Liver (tissue), 9 donors: Measurements from ENCODE around the gene BAZ2B. TPM values are rescaled to one million over a fixed set of nuclear protein-coding genes. Genes with fewer than 3 reads are reported as not detected.
A peak's percentile ranks its signal among the peaks of the same experiment; 100 is the strongest.

Experiments
- DNase-seq: peaks from one replicate; pipeline ENCODE4 v3.0.0-alpha.2; 2017; ENCODE audit warnings: low spot score
- H3K27ac ChIP-seq, 2 donors: one replicate each; pipeline ENCODE4 v1.7.0; 2013; ENCODE audit warnings: inconsistent platforms in 2 of 2, low read length in 2 of 2, control low read depth in 1 of 2, low read depth in 1 of 2, mild to moderate bottlenecking in 1 of 2
- H3K27me3 ChIP-seq, 4 donors: one replicate each; pipeline versions ENCODE4 v1.6.1 to v1.7.0; 2013; ENCODE audit warnings: low read length in 3 of 4, inconsistent platforms in 1 of 4, mild to moderate bottlenecking in 1 of 4, moderate library complexity in 1 of 4; ENCODE audit not compliant: control insufficient read depth in 4 of 4, insufficient read depth in 4 of 4
- H3K36me3 ChIP-seq, 4 donors: one replicate each; pipeline versions ENCODE4 v1.6.1 to v1.7.0; 2013; ENCODE audit warnings: low read length in 3 of 4, mild to moderate bottlenecking in 3 of 4, low read depth in 1 of 4, moderate library complexity in 1 of 4; ENCODE audit not compliant: control insufficient read depth in 4 of 4, insufficient read depth in 3 of 4
- H3K4me1 ChIP-seq, 4 donors: one replicate each; pipeline versions ENCODE4 v1.6.1 to v1.7.0; 2013; ENCODE audit warnings: low read length in 3 of 4, mild to moderate bottlenecking in 3 of 4, moderate library complexity in 1 of 4; ENCODE audit not compliant: control insufficient read depth in 4 of 4, insufficient read depth in 4 of 4
- H3K4me3 ChIP-seq, 3 donors: one replicate each; pipeline versions ENCODE4 v1.6.1 to v1.7.0; 2013; ENCODE audit warnings: low read length in 3 of 3, control low read depth in 1 of 3, low read depth in 1 of 3, mild to moderate bottlenecking in 1 of 3
- H3K9ac ChIP-seq, 2 donors: one replicate each; pipeline ENCODE4 v1.7.0; 2013; ENCODE audit warnings: low read length in 2 of 2, mild to moderate bottlenecking in 2 of 2, moderate library complexity in 2 of 2, control low read depth in 1 of 2, low read depth in 1 of 2
- H3K9me3 ChIP-seq, 4 donors: one replicate each; pipeline versions ENCODE4 v1.6.1 to v1.7.0; 2013; ENCODE audit warnings: low read length in 3 of 4; ENCODE audit not compliant: control insufficient read depth in 4 of 4
- ATF3 ChIP-seq: IDR thresholded peaks from 2 replicates; pipeline ENCODE4 v1.6.1; 2016; ENCODE audit warnings: antibody characterized with exemption
- FOXA2 ChIP-seq: IDR thresholded peaks from 2 replicates; pipeline ENCODE4 v1.6.1; 2016; ENCODE audit warnings: antibody characterized with exemption
- JUND ChIP-seq, 2 donors: IDR thresholded peaks; 2 replicates each; pipeline ENCODE4 v1.6.1; 2016; ENCODE audit warnings: antibody characterized with exemption in 2 of 2
- RXRA ChIP-seq, 2 donors: IDR thresholded peaks; 2 replicates each; pipeline ENCODE4 v1.6.1; 2017 to 2018; ENCODE audit warnings: antibody characterized with exemption in 2 of 2, mild to moderate bottlenecking in 1 of 2
- YY1 ChIP-seq: IDR thresholded peaks from 2 replicates; pipeline ENCODE4 v1.6.1; 2016; ENCODE audit warnings: antibody characterized with exemption, mild to moderate bottlenecking
- ZBTB33 ChIP-seq: IDR thresholded peaks from 2 replicates; pipeline ENCODE4 v1.6.1; 2016; ENCODE audit warnings: antibody characterized with exemption
- WGBS: extraction: QIAGEN DNeasy Blood & Tissue Kit; methylation state at CpG from one replicate; pipeline ENCODE4 v1.1.7; 2013; 5-methylcytosine and 5-hydroxymethylcytosine counted together
- polyA plus RNA-seq, 2 donors: library from polyadenylated mRNA; stranded (reverse) in 1 of 2; unstranded in 1 of 2; fragments of 200-250 nt in 1 of 2; fragments of >200 nt in 1 of 2; fragmentation: Nextera tagmentation in 1 of 2; extraction: Ambion mirVana in 1 of 2; gene quantifications; one replicate each; pipeline versions ENCODE4 v1.2.1 to v1.2.3, GENCODE V29; 2013 to 2015
- total RNA-seq, 2 donors: library from RNA; depleted of rRNA; stranded (reverse); fragments of >200 nt; gene quantifications; one replicate each; pipeline ENCODE4 v1.2.3, GENCODE V29; 2014
- donor health status: healthy.
- donor health status: healthy.
- donor health status: healthy.
- donor health status: healthy.
- donor health status: healthy.

BAZ2B gene
- total and polyA plus RNA-seq, 4 donors: 6.7 to 61.0 (median 24.9) TPM

- TF ChIP-seq ZBTB33 (peak; percentile 10), JUND (IDR thresholded peaks at IDR 0.05) (no peak)
Measured at GRCh38 chr2:159615367-159616285, 722 bp downstream of the BAZ2B start (continued).

GRCh38 chr2:159614534-159615366, 1.6 kb downstream of the BAZ2B start:
- Histone ChIP-seq H3K9ac (peak overlapping the region; percentile 67 to 100), H3K36me3 (no peaks in the 10 kb centered on the region), H3K27me3 (no peaks in the 10 kb centered on the region), H3K9me3 (no peaks in the 10 kb centered on the region), H3K4me3 (peak overlapping the region; percentile 71 to 87 (median 76)), H3K27ac (peak overlapping the region; percentile 99 to 100), H3K4me1 (peaks cover 0 to 24% (median 11%) of the 10 kb centered on the region in 4 donors)
- no peak for DNase-seq
- TF ChIP-seq ZBTB33 (peak; percentile 7), ATF3 (peak; percentile 19), YY1 (peak; percentile 97), FOXA2 (no peak), RXRA (IDR thresholded peaks at IDR 0.05) (no peak)
- WGBS: 2% methylated on average over 16 of the region's 16 CpGs

- H3K4me1 ChIP-seq: peaks cover 0 to 24% (median 13%) of the 10 kb centered on the region in 4 donors
Measured at GRCh38 chr2:159613651-159614285, 2.6 kb downstream of the BAZ2B start.

More at GRCh38 chr2:159613651-159614285, 2.6 kb downstream of the BAZ2B start:
- H3K27ac ChIP-seq: peak overlapping the region; percentile 99 to 100
- TF ChIP-seq YY1 (peak; percentile 52), RXRA (IDR thresholded peaks at IDR 0.05) (no peak)
- DNase-seq: no peak
- WGBS: 4% methylated on average over 1 of the region's 1 CpG
- H3K9ac ChIP-seq: peak overlapping the region; percentile 67 to 100
- H3K4me3 ChIP-seq: peak overlapping the region; percentile 39 to 87 (median 71)
- H3K9me3 ChIP-seq: no peaks in the 10 kb centered on the region
- H3K36me3 ChIP-seq: no peaks in the 10 kb centered on the region
- no peaks in the 10 kb centered on the region for H3K27me3 ChIP-seq
